Stimulated activated CD4-positive, alpha-beta T cell treated with anti-CD3 and anti-CD28 coated beads, Interleukin-1b, Interleukin-23, amount 100 ng/mL, for 4 hours (primary cell): ENCODE measurements around the gene MBOAT7.
"Not testable (repeated sequence)": the region's sequence is repeated elsewhere in the genome, so short reads cannot be mapped to it uniquely, and the experiment has no call there.

Experiments used
- DNase-seq, 2 donors: peaks; one replicate each; pipeline ENCODE4 v3.0.0-alpha.2; 2020; ENCODE audit warnings: low read depth in 2 of 2

MBOAT7 gene

DNA sequence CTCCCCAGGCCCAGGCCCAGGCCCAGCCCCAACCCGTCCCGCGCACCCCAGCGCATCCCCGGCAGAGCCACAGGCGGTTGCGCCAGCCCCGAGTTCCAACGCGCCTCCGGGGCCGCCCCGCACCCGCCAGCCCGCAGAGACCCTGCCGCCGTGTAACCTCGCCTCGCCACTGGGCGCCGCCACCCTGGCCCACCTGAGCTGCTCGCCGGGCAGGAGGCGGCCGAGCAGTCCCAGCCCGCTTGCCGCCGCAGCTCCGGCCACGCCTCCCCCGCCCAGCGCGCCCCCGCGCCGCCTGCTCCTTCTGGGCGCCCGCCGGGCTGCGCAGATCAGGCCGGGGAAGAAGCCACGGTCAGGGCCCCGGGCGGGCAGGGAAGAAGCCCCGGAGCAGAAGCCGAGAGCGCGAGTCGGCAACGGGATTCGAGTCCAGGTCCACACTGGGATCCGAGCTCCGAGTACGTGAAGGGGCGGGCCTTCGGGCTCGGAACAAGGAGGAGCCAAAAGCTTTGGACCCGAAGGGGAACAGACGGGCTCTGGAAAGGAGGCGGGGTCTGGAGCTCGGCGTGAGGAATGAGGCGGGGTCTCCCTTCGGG lies at the start of gene MBOAT7:
Gene MBOAT7 (minus strand): TSS at position 436 of the 590 bp plus-strand sequence. CDS start 1,072 bp downstream, outside the sequence.
- no peak for DNase-seq

DNA sequence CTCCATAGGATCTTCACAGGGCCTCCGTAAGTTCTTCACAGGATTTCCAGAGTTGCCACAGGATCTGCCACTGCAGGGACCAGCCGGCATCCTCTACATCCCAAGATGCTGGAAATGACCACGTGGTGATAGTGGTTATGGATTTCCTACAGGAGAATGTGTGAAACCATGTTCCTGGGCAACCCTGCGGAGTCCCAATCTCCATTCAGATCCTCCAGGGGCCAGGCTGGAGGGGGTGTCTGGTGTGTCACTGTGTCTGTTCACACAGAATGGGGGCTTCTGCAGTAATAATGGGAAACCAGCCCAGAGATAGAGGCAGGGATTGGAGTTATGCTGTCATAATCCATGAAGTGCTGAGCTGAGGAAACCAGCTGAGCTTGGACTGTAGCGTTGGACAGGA lies 44.6 kb upstream of the MBOAT7 start:
- DNase-seq: no peak

DNA sequence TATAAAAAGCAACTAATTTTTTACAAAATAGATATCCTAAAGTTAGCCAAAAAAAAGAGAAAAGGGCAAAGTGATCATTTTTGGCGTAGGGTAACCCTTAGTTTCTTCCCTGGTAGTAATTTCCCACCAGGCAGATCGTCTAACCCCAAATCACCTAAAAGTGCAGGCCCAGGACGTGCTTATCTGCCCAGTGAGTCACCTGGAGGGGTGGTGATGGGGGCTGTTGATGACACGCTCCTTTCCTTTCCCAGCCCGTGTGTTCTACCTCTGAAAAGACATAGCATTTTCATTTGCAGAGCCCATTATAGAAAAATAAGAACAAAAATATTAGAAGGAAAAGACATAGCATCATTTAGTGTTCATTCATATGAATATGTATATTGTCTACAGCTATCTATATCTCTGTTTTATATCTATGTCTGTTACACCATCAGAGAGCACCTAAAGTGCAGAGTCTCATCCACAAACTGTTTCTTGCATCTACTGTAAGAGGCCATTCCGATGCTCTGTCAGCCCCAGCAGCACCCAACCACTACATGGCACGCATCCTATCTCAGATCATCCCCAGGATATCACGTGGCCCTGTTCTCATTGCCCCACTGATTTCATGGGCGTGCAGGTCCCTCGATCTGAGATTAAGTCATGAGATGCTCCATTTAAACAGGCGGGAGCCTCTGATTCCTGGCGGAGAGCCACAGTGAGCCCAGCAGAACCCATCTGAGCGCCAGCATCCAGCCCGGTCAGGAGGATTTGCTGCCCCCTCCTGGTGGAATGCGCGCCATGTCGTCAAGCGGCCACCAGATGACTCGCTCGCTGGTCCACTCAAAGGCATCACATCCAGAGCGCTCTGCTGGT lies 41.9 kb upstream of the MBOAT7 start:
- peak; percentile 82 to 84 for DNase-seq

GRCh38 chr19:54230031-54230430 lies 40.7 kb upstream of the MBOAT7 start:
- no peak for DNase-seq

DNA sequence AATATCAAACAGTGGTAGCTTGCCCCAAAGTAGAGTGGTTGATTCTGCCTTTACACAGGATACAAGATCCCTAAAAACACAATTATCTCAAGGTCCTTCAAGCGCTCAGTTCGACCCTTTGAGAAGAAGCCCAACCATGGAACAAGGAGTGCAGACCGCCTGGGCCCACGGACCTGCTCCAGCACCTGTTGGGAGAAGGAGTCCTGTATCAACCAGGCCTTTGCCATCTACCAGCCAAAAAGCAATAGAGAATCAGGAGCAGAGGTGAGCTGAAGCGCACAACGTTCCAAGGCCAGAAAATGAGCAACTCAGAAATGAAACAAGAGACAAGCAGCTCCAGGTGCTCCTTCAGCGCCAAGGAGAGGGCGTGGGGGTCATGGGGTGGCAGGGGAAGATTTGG lies 39.8 kb upstream of the MBOAT7 start:
- DNase-seq: no peak

GRCh38 chr19:54224619-54225018 lies 35.2 kb upstream of the MBOAT7 start:
- not testable (repeated sequence) for DNase-seq

DNA sequence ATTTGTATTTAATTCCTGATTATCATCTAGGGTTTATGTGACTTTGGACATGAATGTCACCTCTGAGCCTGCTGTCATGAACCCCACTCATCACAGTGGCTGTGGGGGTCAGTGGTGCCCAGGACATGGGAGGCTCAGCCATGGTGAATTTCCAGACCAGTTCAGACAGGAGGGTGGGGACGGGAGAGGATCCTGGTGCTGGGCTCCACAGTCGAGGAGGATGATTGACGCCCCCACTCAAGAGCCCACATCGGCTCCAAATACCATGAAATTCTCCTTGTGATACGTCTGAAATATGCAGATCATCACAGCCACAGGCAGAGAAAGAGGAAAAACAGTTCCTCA lies 34.5 kb upstream of the MBOAT7 start:
- not testable (repeated sequence) for DNase-seq

GRCh38 chr19:54223277-54223936 lies 34.0 kb upstream of the MBOAT7 start:
- not testable (repeated sequence) for DNase-seq

- not testable (repeated sequence) for DNase-seq
Measured at GRCh38 chr19:54222474-54223276, 33.3 kb upstream of the MBOAT7 start, which contains the start of gene LILRB3. LILRB3 (minus strand) TSS chr19:54223007; CDS start chr19:54222976, 31 bp downstream.

DNA sequence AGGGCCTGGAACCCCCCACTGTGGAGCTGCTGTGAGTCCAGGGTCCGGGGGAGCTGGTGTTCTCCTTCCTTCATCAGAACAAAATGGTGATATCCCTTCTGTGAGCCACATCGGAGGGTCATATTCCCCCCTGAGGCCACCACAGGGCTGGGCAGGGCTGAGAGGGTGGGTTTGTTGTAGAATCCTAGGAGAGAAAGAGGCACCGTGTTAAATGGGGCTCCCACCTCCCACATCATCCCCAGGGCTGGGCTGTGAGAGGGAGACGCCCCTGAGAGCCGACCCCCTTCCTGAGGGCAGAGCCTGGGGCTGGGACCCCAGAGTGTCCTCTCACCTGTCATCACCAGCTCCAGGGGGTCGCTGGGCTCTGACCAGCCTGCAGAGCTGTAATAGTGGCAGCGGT lies 32.6 kb upstream of the MBOAT7 start:
- not testable (repeated sequence) for DNase-seq

DNA sequence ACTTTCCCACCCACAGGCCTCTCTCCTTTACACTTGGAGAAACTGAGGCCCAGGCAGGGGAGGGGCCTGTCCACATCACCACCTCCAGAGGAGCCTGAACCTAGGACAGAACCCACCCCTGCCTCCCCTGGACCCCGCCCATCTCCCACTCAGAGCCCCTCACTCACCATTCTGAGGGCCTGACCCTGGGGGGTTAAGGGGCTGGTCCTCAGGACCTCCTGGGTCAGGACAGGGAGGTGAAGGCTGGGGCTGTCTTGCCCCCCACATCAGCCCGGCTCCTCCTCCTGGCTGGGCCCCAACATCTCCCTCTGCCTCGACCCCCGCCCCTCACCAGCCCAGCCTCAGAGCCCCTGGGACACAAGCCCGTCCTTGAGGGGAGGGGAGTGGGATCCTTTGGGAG lies 30.3 kb upstream of the MBOAT7 start:
- DNase-seq: not testable (repeated sequence)

DNA sequence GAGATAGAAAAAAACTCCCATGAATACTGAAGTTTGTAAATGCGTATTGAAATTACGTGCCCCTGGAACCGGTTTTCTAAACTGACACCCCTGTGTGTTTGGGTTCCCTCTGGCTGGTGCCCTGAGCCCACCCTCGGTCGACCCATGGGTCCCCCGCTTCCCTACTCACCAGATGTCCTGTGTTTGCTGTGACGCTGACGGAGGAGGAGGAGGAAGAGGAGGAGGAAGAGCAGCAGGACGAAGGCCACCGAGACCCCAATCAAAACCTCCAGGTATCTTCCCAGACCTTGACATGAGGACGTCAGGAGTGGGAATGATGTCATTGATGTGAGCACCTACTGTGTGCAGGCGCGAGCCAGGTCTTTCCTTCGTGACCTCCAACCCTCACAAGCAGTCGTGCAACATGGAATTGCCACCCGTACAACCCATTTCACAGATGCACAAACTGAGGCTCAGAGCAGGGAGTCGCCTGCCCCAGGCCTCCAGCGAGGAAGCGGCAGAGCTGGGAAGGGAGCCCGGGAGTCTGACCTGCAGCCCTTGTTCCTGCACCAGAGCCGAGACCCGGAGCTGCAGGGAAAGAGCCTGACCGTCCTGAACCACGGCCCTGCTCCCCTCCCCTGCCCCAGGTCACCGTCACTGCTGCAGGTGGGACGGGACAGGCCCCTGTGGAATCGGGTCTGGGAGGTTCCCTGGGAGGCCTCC lies 29.7 kb upstream of the MBOAT7 start:
- no peak for DNase-seq

DNA sequence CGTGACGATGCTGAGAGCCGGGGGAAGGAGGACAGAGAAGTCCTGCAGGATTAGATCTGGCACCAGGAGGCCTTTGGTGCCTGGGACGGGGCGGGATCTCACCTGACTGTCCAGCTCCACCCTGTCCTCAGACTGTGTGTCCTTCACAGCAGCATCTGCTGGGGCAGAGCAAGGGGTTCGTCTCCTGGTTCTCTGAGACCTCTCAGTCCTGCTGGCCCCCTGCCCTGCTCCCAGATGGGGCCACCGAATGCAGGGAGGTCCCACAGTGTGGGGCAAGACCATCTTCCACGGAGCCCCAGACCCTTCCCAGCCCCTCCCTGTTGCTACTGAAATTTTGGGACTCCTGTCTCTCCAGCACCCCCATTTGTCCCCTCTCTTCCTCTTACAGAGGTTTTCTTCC lies 28.9 kb upstream of the MBOAT7 start:
- DNase-seq: no peak

GRCh38 chr19:54217517-54218247 lies 28.3 kb upstream of the MBOAT7 start:
- not testable (repeated sequence) for DNase-seq

DNA sequence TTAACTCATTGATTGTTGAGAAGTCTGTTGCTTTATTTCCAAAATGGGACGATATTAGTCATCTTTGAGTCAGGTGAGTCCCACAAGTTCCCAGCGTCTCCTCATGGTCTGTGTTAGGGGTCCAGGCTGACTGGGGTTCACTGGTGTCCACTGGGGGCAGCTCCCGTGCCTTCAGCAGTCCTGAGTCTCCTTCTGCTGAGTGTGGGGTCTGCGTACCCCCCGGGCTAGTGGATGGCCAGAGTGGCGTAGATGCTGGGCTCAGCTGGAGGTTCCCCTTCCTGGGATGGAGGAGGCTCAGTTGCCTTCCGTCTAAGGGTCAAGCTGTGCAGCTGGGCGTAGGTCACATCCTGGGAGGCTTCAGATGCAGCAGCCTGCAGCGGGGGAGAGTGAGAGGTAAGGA lies 27.5 kb upstream of the MBOAT7 start:
- no peak for DNase-seq

- not testable (repeated sequence) for DNase-seq
Measured at GRCh38 chr19:54214734-54215133, 25.4 kb upstream of the MBOAT7 start.

GRCh38 chr19:54214217-54214616 lies 24.8 kb upstream of the MBOAT7 start:
- not testable (repeated sequence) for DNase-seq

GRCh38 chr19:54211235-54211634 lies 21.9 kb upstream of the MBOAT7 start:
- no peak for DNase-seq

DNA sequence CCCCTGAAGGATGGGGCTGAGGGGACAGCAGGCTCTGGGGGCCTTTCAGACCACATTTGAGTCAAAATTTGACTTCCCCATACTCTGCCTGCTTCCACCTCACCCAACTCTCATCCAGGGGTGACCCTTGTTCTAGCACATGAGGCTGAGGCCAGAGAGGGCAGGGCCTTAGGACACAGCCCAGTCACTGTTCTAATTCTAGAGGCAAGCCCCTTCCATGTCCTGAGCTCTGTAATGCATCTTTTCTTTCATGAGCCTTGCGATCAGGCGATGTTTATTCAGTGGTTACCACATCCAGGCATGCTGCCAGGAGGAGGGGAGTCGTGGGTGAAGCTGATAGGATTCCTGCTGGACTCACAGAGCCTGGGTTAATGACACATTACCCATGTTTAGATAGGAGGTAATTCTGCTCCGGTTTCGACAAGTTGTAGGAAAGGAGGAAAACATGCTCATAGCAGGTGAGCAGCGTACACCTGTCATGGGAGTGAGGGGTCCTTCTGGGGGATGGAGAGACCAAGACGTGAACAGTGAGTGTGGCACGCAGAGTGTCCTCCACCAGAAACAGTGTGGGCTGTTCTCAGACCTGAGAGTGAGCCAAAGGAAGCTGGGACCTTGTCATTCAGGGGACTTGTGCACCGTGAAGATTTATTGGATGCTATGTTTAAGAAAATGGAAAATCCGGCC lies 20.6 kb upstream of the MBOAT7 start:
- no peak for DNase-seq
